HCT116 (cell line): ENCODE results near the gene CNKSR3. TPM values are rescaled to one million over a fixed set of nuclear protein-coding genes. Genes with fewer than 3 reads are reported as not detected.

Experiments used
- ATAC-seq: fragments of 200-7000 bp; cut with Tn5 transposase; 2 replicates; pipeline ENCODE4 v1.9.1; 2020; ENCODE audit warnings: mild to moderate bottlenecking, moderate library complexity
- Bru-seq: library from RNA; stranded (reverse); fragments of 400-500 nt; gene quantifications from one replicate; lab custom pipeline; 2021; lab: Mats Ljungman, UMichigan
- BruChase-seq, 2 experiments: library from RNA; stranded (reverse); fragments of 400-500 nt; gene quantifications; one replicate each; lab custom pipeline; 2021; lab: Mats Ljungman, UMichigan
- BruUV-seq: library from RNA; stranded (reverse); fragments of 400-500 nt; replicated peaks from 2 replicates; lab custom pipeline; 2021; lab: Mats Ljungman, UMichigan
- CTCF ChIA-PET: fragments of 300-600 bp; sonication (Branson Sonifier 250); formaldehyde crosslinking; loops from one replicate; lab custom pipeline; 2021; ENCODE audit warnings: antibody characterized with exemption; lab: Charles Lee
- POLR2A ChIA-PET: fragments of 300-600, 350-600 bp; sonication (Branson Sonifier 250); formaldehyde crosslinking; loops from one replicate; lab custom pipeline; 2021; ENCODE audit warnings: antibody characterized with exemption; lab: Charles Lee
- RAD21 ChIA-PET, 2 experiments: fragments of 300-600 bp; sonication (Branson Sonifier 250); formaldehyde crosslinking; loops; one replicate each; lab custom pipeline; 2023; ENCODE audit warnings: low total read pairs in 2 of 2; ENCODE audit not compliant: uncharacterized antibody in 2 of 2, unreplicated experiment in 2 of 2, low non-redundant PET in 1 of 2; lab: Charles Lee
- DNase-seq: peaks from one replicate; pipeline ENCODE4 v3.0.0-alpha.2; 2010; ENCODE audit warnings: low read depth, low spot score
- H2AFZ ChIP-seq: fragments of 200-600 bp; shearing (Covaris generic), sonication (generic); 2 replicates; pipeline ENCODE4 v1.6.1; 2017; ENCODE audit warnings: low read depth, mixed run types, mixed read lengths, antibody characterized with exemption, low read length; ENCODE audit not compliant: poor library complexity, severe bottlenecking
- H3K27ac ChIP-seq: 2 replicates; pipeline ENCODE4 v1.5.1; 2012; ENCODE audit warnings: low read depth, low read length
- H3K27me3 ChIP-seq: fragments of 200-600 bp; sonication (generic); 2 replicates; pipeline ENCODE4 v1.6.1; 2016; ENCODE audit warnings: mixed run types, low read length, mixed read lengths; ENCODE audit not compliant: insufficient read depth
- H3K36me3 ChIP-seq, 2 experiments: fragments of 200-500 bp in 1 of 2; fragments of 200-600 bp in 1 of 2; sonication (Bioruptor generic) in 1 of 2; sonication (generic) in 1 of 2; 2 replicates each; pipeline versions ENCODE4 v1.5.1 to v1.6.1; 2014 to 2016; ENCODE audit warnings: low read length in 2 of 2, inconsistent platforms in 1 of 2, mixed read lengths in 1 of 2, mixed run types in 1 of 2; ENCODE audit not compliant: insufficient read depth in 2 of 2, control insufficient read depth in 1 of 2
- H3K4me1 ChIP-seq, 2 experiments: fragments of 200-600 bp in 1 of 2; sonication (generic) in 1 of 2; 2 replicates each; pipeline versions ENCODE4 v1.5.1 to v1.6.1; 2012 to 2017; ENCODE audit warnings: low read length in 2 of 2, inconsistent platforms in 1 of 2, mild to moderate bottlenecking in 1 of 2, mixed read lengths in 1 of 2, mixed run types in 1 of 2, moderate library complexity in 1 of 2; ENCODE audit not compliant: insufficient read depth in 2 of 2, control insufficient read depth in 1 of 2
- H3K4me2 ChIP-seq: fragments of 200-600 bp; sonication (generic); 2 replicates; pipeline ENCODE4 v1.6.1; 2017; ENCODE audit warnings: mixed run types, low read length, mixed read lengths
- H3K4me3 ChIP-seq, 2 experiments: fragments of 200-600 bp in 1 of 2; sonication (generic) in 1 of 2; replicated peaks in 1 of 2; 2 replicates each; pipeline ENCODE4 v1.5.1; 2011 to 2016; ENCODE audit warnings: low read length in 2 of 2, control low read depth in 1 of 2, low read depth in 1 of 2, mild to moderate bottlenecking in 1 of 2, mixed read lengths in 1 of 2, mixed run types in 1 of 2
- H3K79me2 ChIP-seq: fragments of 200-600 bp; sonication (generic); 2 replicates; pipeline ENCODE4 v1.6.1; 2017; ENCODE audit warnings: mild to moderate bottlenecking, mixed run types, low read length, moderate library complexity, mixed read lengths; ENCODE audit not compliant: insufficient read depth
- H3K9ac ChIP-seq: fragments of 200-600 bp; sonication (generic); 2 replicates; pipeline ENCODE4 v1.6.1; 2016; ENCODE audit warnings: low read length, mixed read lengths
- H3K9me2 ChIP-seq: fragments of 200-600 bp; sonication (generic), shearing (Covaris generic); 2 replicates; pipeline ENCODE4 v1.6.1; 2017; ENCODE audit warnings: mixed run types, mild to moderate bottlenecking, moderate library complexity; ENCODE audit not compliant: insufficient read depth
- H3K9me3 ChIP-seq, 2 experiments: fragments of 200-500 bp in 1 of 2; fragments of 200-600 bp in 1 of 2; sonication (Bioruptor generic) in 1 of 2; sonication (generic) in 1 of 2; 2 replicates each; pipeline ENCODE4 v1.6.1; 2014 to 2017; ENCODE audit warnings: low read length in 2 of 2, mixed read lengths in 2 of 2, inconsistent platforms in 1 of 2, low read depth in 1 of 2, mild to moderate bottlenecking in 1 of 2, mixed run types in 1 of 2, moderate library complexity in 1 of 2; ENCODE audit not compliant: control insufficient read depth in 1 of 2, insufficient read depth in 1 of 2
- H4K20me1 ChIP-seq: fragments of 200-600 bp; sonication (generic), shearing (Covaris generic); 2 replicates; pipeline ENCODE4 v1.6.1; 2017; ENCODE audit warnings: mixed run types, mild to moderate bottlenecking, moderate library complexity; ENCODE audit not compliant: insufficient read depth
- EGR1 ChIP-seq: IDR thresholded peaks from 2 replicates; pipeline ENCODE4 v1.6.1; 2012; ENCODE audit warnings: low read depth
- FOSL1 ChIP-seq: IDR thresholded peaks from 2 replicates; pipeline ENCODE4 v1.6.1; 2012; ENCODE audit warnings: low read depth
- JUND ChIP-seq: IDR thresholded peaks from 2 replicates; pipeline ENCODE4 v1.6.1; 2012
- MAX ChIP-seq: IDR thresholded peaks from 2 replicates; pipeline ENCODE4 v1.6.1; 2012
- POLR2A ChIP-seq: IDR thresholded peaks from 2 replicates; pipeline ENCODE4 v1.7.0; 2011; ENCODE audit warnings: borderline replicate concordance; ENCODE audit not compliant: insufficient read depth, insufficient read length; ENCODE audit errors: extremely low read depth
- POLR2AphosphoS5 ChIP-seq: IDR thresholded peaks from 2 replicates; pipeline ENCODE4 v1.6.1; 2011; ENCODE audit warnings: mild to moderate bottlenecking, low read depth, low read length, moderate library complexity
- RAD21 ChIP-seq: IDR thresholded peaks from 2 replicates; pipeline ENCODE4 v1.6.1; 2012; ENCODE audit warnings: low read depth, mild to moderate bottlenecking
- SIN3A ChIP-seq: IDR thresholded peaks from 2 replicates; pipeline ENCODE4 v1.6.1; 2012; ENCODE audit warnings: low read depth
- SP1 ChIP-seq: IDR thresholded peaks from 2 replicates; pipeline ENCODE4 v1.6.1; 2012; ENCODE audit warnings: low read depth
- TCF7L2 ChIP-seq: IDR thresholded peaks from 2 replicates; pipeline ENCODE4 v1.7.0; 2011; ENCODE audit warnings: borderline replicate concordance, inconsistent platforms; ENCODE audit not compliant: insufficient read depth, insufficient read length; ENCODE audit errors: extremely low read depth
- YY1 ChIP-seq: IDR thresholded peaks from 2 replicates; pipeline ENCODE4 v1.6.1; 2011; ENCODE audit warnings: low read length, low read depth, moderate library complexity, mild to moderate bottlenecking; ENCODE audit not compliant: insufficient replicate concordance; ENCODE audit errors: extremely low read depth
- ZFX ChIP-seq: fragments of 450-650 bp; IDR thresholded peaks from 2 replicates; pipeline ENCODE4 v1.6.1; 2017
- ZNF274 ChIP-seq: fragments of 200-500 bp; sonication (Bioruptor generic); IDR thresholded peaks from 2 replicates; pipeline ENCODE4 v1.6.1; 2014; ENCODE audit warnings: mild to moderate bottlenecking, low read depth, low read length, inconsistent platforms
- intact Hi-C: fragments of 100-400 bp; cut with micrococcal nuclease; formaldehyde crosslinking; loops from 2 replicates; pipeline ENCODE4 v1.10.0; 2022
- long read RNA-seq: library from polyadenylated mRNA; unstranded; transcript quantifications from one replicate; pipeline ENCODE4 v2.0.0, GENCODE V29; 2021; ENCODE audit not compliant: unreplicated experiment
- polyA plus RNA-seq: library from polyadenylated mRNA; unstranded; fragments of >200 nt; gene quantifications from 2 replicates; pipeline ENCODE4 v1.2.1, GENCODE V29; 2012; ENCODE audit warnings: missing spikeins
- total RNA-seq: library from RNA; stranded (reverse); gene quantifications from one replicate; pipeline ENCODE4 v1.2.1, GENCODE V29; 2021; ENCODE audit not compliant: unreplicated experiment

The CNKSR3 gene
- total RNA-seq = 15.4 TPM
- polyA plus RNA-seq = 5.6 and 6.7 TPM in 2 replicates
- percentile 67 among the genes with signal in this experiment for Bru-seq, nascent RNA
- BruChase-seq, experiment 1, labeled RNA remaining after a 6-hour chase = percentile 69 among the genes with signal in this experiment
- percentile 65 among the genes with signal in this experiment for BruChase-seq, experiment 2, labeled RNA remaining after a 2-hour chase
- long read RNA-seq, full-length matches to known transcripts = 20 of 27 reads
- long read RNA-seq, partial matches to known transcripts = 4 of 27 reads
- long read RNA-seq, other reads (novel, unspliced or antisense) = 3 of 27 reads

GRCh38 chr6:154510144-154510905 lies at the start of gene CNKSR3:
Gene CNKSR3 (minus strand): TSS chr6:154510685. CDS start chr6:154510114, 571 bp downstream.
- peak within 1 kb of the TSS; percentile 78 to 82 for H3K4me3 ChIP-seq
- intact Hi-C loops = loop anchor here (5.0 kb wide), 1 partner anchor 107 kb away; no protein-coding TSS in a partner anchor
- POLR2A ChIA-PET = interaction anchor here (1.4 kb wide), 1 partner anchor 10 kb away, joined by 3 read pairs; no protein-coding TSS in a partner anchor
- H3K27ac ChIP-seq = peak within 1 kb of the TSS; percentile 90
- no peaks in the 10 kb centered on the region for H3K9me3 ChIP-seq
- peak; percentile 73 for TF ChIP-seq EGR1
- TF ChIP-seq YY1 = peak; percentile 64
- no peak for TF ChIP-seq FOSL1
- peak; percentile 50 for TF ChIP-seq SP1
- TF ChIP-seq ZNF274 = no peak
- TF ChIP-seq RAD21 = peak; percentile 3; the same call in 1 of the 2 replicates
- TF ChIP-seq SIN3A = peak; percentile 89
- peak; percentile 89 for TF ChIP-seq MAX
- peak; percentile 16 for TF ChIP-seq TCF7L2
- peak; percentile 88 for TF ChIP-seq POLR2AphosphoS5
- no peak for TF ChIP-seq JUND
- peak; percentile 90 for TF ChIP-seq POLR2A
- no peak for TF ChIP-seq ZFX
- TF ChIP-seq, all 23 proteins: peak for 9
- Histone ChIP-seq H3K4me1 (peaks cover 13 to 24% of the 10 kb centered on the region in 2 experiments), H3K27me3 (no peaks in the 10 kb centered on the region), H4K20me1 (no peaks in the 10 kb centered on the region; the same call in 1 of the 2 replicates), H3K79me2 (peaks cover 32% of the 10 kb centered on the region), H3K36me3 (no peaks in the 10 kb centered on the region), H3K9ac (peak within 1 kb of the TSS; percentile 82), H3K9me2 (no peaks in the 10 kb centered on the region), H2AFZ (peak within 1 kb of the TSS; percentile 52), H3K4me2 (peak within 1 kb of the TSS; percentile 88)
- peak; percentile 83 for DNase-seq
- no TSS peak for BruUV-seq
- CTCF ChIA-PET = interaction anchor here (1.0 to 4.0 kb wide), 3 partner anchors 10 to 165 kb away, joined by 3 to 21 read pairs (median 3); no protein-coding TSS in a partner anchor
- ATAC-seq = peak; percentile 88
- RAD21 ChIA-PET = interaction anchor here in 1 of 2 experiments (0.6 kb wide), 1 partner anchor 38 kb away, joined by 3 read pairs; no protein-coding TSS in a partner anchor
